ENCODE measurements around the gene POGLUT3.

DNA sequence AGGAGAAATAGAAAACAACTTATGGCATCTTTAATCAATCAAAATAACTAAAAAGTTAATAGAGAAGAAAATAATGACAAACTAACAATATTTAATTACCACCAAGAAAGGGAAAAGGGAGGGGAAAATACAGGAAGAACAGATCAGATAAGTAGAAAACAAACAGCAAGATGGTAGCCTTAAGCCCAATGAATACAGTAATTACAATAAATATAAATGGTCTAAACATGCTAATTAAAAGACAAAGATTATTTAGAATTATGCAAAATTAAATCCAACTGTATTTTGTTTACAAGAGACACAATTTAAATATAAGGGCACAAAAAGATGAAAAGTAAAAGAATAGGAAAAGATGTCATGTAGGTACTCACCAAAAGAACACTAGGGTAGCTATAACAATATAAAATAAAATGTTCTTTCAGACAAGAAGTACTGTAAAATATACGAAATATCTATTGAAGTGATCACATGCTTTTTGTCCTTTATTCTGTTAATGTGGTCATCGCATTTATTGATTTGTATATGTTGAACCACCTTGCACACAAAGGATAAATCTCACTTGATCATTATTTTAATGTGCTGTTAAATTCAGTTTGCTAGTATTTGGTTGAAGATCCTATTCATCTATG, 44.9 kb downstream of the POGLUT3 start:
- TF ChIP-seq, protein P1, sequence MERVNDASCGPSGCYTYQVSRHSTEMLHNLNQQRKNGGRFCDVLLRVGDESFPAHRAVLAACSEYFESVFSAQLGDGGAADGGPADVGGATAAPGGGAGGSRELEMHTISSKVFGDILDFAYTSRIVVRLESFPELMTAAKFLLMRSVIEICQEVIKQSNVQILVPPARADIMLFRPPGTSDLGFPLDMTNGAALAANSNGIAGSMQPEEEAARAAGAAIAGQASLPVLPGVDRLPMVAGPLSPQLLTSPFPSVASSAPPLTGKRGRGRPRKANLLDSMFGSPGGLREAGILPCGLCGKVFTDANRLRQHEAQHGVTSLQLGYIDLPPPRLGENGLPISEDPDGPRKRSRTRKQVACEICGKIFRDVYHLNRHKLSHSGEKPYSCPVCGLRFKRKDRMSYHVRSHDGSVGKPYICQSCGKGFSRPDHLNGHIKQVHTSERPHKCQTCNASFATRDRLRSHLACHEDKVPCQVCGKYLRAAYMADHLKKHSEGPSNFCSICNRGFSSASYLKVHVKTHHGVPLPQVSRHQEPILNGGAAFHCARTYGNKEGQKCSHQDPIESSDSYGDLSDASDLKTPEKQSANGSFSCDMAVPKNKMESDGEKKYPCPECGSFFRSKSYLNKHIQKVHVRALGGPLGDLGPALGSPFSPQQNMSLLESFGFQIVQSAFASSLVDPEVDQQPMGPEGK (CRISPR knock-in tag; IDR thresholded peaks at IDR 0.05; ENCODE audit: borderline replicate concordance): no peak
- TF ChIP-seq ARNTL (CRISPR knock-in tag; IDR thresholded peaks at IDR 0.05; ENCODE audit: borderline replicate concordance, low read depth) (no peak), BACH2 (CRISPR knock-in tag; IDR thresholded peaks at IDR 0.05; ENCODE audit: borderline replicate concordance) (no peak), ZFP30 (CRISPR knock-in tag; IDR thresholded peaks at IDR 0.05) (no peak), ESRRG (CRISPR knock-in tag; IDR thresholded peaks at IDR 0.05) (no peak), OSR1 (CRISPR knock-in tag; IDR thresholded peaks at IDR 0.05) (no peak), ZNF565 (CRISPR knock-in tag; conservative IDR thresholded peaks at IDR 0.05; ENCODE audit: low read depth) (no peak), GLIS3 (CRISPR knock-in tag; IDR thresholded peaks at IDR 0.05) (no peak), RARB (CRISPR knock-in tag; IDR thresholded peaks at IDR 0.05) (no peak)
